Stimulated activated naive CD4-positive, alpha-beta T cell treated with Interleukin-2 at 50 U/mL for 16 hours (primary cell): ENCODE measurements around the gene PON2.

ENCODE experiments used
- DNase-seq: peaks from one replicate; lab custom pipeline; 2025; lab: John Stamatoyannopoulos, UW

Gene PON2

DNA sequence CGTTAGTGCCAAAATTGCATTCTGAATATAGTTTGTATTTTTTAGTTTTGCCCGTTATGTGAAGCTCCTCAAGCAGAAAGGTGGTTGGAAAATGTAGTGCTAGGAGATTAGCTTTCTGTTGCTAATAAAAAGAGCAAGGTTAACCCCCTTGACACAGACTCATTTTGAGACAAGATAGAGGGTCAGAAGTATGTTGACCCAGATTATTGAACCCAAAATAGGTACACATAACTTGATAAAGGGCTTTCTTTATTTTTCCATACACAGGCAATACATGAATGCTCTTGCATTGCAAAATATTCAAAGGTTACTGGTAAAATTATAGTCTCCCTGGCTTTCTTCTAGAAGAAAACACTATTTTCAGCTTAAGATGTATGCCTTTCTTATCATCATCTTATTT lies 10.0 kb upstream of the PON2 start:
- no peak for DNase-seq

- no peak for DNase-seq
Measured at GRCh38 chr7:95441042-95441823, 6.4 kb upstream of the PON2 start.

GRCh38 chr7:95440394-95441038 lies 5.7 kb upstream of the PON2 start:
- no peak for DNase-seq

- no peak for DNase-seq
Measured at GRCh38 chr7:95436407-95436806, 1.6 kb upstream of the PON2 start.

- no peak for DNase-seq
Measured at GRCh38 chr7:95435422-95435780, 573 bp upstream of the PON2 start.

DNA sequence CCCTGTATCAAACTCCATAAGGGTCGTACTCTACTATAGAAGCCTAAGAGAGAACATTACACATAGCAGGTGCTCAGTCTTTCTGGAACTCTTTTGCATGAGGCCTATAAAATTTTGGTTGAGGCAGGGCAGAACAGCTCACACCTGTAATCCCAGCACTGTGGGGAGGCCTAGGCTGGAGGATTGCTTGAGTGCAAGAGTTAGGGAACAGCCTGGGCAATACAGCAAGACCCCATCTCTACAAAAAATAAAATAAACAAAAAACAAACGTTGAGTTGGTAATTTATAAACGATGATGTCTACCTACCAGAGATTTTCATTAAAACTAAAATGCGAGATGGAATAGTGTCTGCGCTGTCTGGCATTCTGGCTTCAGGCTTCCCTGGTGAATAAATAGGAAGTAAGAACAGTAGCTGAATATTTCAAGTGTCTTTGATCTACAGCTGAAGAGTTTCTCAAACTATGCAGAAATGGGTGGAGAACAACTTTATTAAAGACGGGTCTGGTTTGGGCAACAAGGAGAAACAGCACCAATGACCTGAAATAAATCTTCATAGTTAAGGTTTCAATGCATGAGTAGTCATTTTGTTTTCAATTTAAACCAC lies 774 bp downstream of the PON2 start:
- DNase-seq: no peak

- no peak for DNase-seq
Measured at GRCh38 chr7:95433129-95433528, 1.7 kb downstream of the PON2 start.

DNA sequence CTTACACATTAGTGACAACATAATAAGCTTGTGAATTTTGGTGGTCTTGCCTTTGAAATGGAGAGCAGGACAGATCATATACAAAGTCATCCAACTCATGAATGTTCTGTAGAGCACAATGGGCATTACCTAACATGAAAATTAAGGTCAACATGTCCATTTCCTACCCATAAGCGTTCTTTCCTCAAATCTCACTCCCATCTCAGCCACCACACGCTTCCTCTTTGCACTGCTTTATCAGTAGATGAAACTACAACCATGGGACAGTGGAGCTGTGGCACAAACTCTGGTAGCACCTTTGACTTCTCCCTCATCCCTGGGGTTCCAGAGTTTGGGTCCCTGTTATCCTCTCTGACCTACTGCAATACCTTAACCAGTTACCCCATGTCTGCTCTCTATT lies 2.2 kb downstream of the PON2 start:
- DNase-seq: no peak

GRCh38 chr7:95430864-95431263 lies 4.0 kb downstream of the PON2 start:
- no peak for DNase-seq

GRCh38 chr7:95429241-95429990 lies 5.4 kb downstream of the PON2 start:
- no peak for DNase-seq

DNA sequence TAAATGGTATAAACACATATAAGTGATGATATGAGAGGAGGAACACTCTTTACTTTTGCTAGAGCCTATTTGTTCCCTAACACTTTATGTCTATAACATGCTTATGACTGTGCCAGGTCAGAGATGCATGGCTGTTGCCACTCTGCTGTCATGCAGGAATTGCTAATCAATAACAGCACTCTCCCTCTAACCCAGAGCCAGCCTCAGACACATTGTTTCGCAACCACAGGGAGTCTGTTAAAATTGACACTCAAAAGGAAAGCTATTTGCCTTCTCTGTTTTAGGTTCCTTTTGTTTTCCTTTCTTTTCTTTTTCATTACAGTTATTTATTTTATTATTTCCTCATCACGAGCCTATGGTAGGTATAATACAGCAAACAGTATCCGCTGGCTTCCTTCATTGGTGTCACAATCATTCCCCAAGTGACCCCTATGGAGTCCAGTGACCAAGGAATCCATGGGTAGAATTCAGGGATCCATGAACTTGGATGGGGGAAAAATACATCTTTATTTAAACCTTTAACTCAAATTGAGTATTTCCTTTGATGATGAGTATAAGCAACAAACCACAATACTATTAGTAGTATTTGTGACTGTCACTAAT lies 6.8 kb downstream of the PON2 start:
- DNase-seq: no peak

GRCh38 chr7:95427166-95427565 lies 7.7 kb downstream of the PON2 start:
- no peak for DNase-seq

DNA sequence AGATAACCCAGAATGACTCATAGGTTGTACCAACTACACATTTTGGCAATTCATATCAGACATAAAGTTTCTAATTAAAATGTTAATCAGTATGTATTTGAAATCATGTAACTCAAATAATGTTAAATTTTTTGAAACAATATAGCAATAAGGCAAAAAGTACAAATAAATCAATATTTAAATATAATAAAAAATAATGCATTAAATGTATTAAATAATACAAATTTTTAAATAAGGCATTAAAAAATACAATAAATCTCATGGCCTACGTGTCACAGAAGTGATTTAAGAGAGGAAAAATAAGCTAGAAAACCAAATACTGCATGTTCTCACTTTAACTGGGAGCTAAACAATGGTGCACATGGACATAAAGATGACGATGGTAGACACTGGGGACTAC lies 9.1 kb downstream of the PON2 start:
- DNase-seq: no peak

GRCh38 chr7:95424716-95425115 lies 10.1 kb downstream of the PON2 start:
- DNase-seq: no peak

- no peak for DNase-seq
Measured at GRCh38 chr7:95421847-95422444, 12.9 kb downstream of the PON2 start.

DNA sequence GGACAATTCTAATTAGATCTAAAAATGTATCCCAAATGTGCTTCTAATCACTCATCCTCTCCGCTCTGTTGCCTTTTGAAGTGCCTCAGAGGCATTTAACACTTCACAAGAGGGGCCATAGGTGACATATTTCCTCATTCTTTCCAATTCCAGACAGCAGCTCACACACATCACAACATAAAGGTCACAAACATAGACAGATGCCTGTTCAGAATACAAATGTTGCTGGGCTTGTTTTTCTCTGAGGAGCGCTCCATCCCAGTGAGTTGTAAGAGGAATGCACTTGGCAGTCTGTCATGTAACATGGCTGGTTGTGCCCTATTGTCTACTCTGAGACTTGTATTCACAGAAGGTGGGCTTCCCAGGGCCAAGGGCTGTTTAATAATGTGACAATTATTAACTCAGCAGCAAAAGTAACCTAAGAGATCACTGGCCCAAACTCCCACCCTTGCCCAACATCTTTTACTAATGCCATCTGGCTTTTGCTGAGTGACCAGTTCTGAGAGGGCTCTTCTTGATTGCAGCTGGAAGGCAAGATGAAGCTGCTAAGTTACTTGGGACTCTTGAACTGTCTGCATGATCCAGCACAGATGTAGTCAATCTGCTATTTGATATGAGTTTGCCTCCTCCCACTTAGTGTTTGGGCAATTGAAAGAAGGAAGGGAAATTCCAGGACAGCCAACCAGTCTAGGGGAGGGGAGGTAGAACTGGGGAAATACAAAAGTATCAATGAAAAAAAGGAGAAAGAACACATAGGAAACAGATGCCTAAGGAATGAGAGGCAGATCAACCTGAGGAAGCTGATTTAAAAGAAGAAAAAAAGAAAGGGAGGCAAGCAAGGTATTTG lies 13.6 kb downstream of the PON2 start:
- no peak for DNase-seq

GRCh38 chr7:95412075-95412474 lies 22.8 kb downstream of the PON2 start:
- DNase-seq: no peak

GRCh38 chr7:95411666-95412065 lies 23.2 kb downstream of the PON2 start:
- no peak for DNase-seq

DNA sequence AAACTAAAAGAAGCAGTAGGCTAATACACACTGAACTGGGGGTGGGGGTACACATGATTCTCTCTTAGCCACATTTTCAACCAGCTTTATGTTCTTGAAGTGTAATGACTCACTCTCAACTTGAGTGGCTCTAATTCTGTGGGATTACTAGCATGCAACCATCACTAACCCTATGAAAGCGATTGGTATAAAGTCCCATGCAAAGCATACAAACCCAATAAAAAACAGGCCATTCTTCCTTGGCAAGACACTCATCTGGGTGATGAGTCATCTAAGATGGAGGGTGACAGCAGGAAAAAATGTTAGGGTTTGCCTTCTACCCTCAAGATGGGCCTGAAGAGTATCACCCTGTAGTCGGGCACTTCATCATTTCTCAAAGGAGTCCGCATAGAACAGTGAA lies 23.8 kb downstream of the PON2 start:
- DNase-seq: no peak

GRCh38 chr7:95407751-95408150 lies 27.1 kb downstream of the PON2 start:
- no peak for DNase-seq

DNA sequence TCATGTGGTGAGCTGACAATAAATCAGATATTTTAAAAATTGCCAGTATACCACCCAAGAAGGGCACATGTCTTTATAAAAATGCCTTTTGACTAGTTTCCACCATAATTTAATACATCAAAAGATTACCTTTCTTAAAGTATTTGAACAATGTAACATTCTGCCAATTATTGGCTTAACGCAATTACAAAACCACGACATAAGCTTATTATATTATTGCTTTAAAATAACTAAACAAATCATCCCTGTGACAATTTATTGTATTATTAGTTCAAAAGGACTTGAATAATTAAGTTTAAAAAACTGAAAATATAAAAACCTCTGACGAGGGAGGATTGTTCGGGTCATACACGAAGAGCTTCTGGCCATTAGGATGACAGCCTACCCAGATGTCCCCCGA lies 29.0 kb downstream of the PON2 start:
- no peak for DNase-seq
